HG03196 (cell line): ENCODE measurements around the gene SPPL2A.
"Not testable (repeated sequence)": the region's sequence is repeated elsewhere in the genome, so short reads cannot be mapped to it uniquely, and the experiment has no call there.

Source experiments
- ATAC-seq: cut with Tn5 transposase; IDR thresholded peaks from one replicate; pipeline ENCODE4 v1.9.1; 2021; ENCODE audit not compliant: unreplicated experiment

SPPL2A gene

GRCh38 chr15:50773389-50773788, 7.9 kb upstream of the SPPL2A start:
- ATAC-seq, result no peak

GRCh38 chr15:50767332-50767861, 1.9 kb upstream of the SPPL2A start:
- no peak for ATAC-seq

GRCh38 chr15:50764461-50765194, 878 bp downstream of the SPPL2A start:
- peak; percentile 34 for ATAC-seq

- no peak for ATAC-seq
Observed at GRCh38 chr15:50758712-50759205, 6.7 kb downstream of the SPPL2A start.

- ATAC-seq, result no peak
Observed at GRCh38 chr15:50753463-50753862, 12.0 kb downstream of the SPPL2A start.

GRCh38 chr15:50751394-50751793, 14.1 kb downstream of the SPPL2A start:
- ATAC-seq, result no peak

- no peak for ATAC-seq
Observed at GRCh38 chr15:50750227-50750705, 15.2 kb downstream of the SPPL2A start.

GRCh38 chr15:50747523-50747922, 18.0 kb downstream of the SPPL2A start:
- no peak for ATAC-seq

- no peak for ATAC-seq
Observed at GRCh38 chr15:50744601-50745000, 20.9 kb downstream of the SPPL2A start.

- no peak for ATAC-seq
Observed at GRCh38 chr15:50740955-50741354, 24.6 kb downstream of the SPPL2A start.

- ATAC-seq, result no peak
Observed at GRCh38 chr15:50736823-50737222, 28.7 kb downstream of the SPPL2A start.

- no peak for ATAC-seq
Observed at GRCh38 chr15:50735156-50735555, 30.4 kb downstream of the SPPL2A start.

GRCh38 chr15:50726315-50726714, 39.2 kb downstream of the SPPL2A start:
- ATAC-seq, result no peak

- no peak for ATAC-seq
Observed at GRCh38 chr15:50718700-50719125, 46.8 kb downstream of the SPPL2A start.

- ATAC-seq, result no peak
Observed at GRCh38 chr15:50712018-50712417, 53.5 kb downstream of the SPPL2A start.

GRCh38 chr15:50710585-50710984, 54.9 kb downstream of the SPPL2A start:
- ATAC-seq, result no peak

GRCh38 chr15:50707878-50708427, 57.6 kb downstream of the SPPL2A start:
- ATAC-seq, result no peak

GRCh38 chr15:50702762-50703334, 62.7 kb downstream of the SPPL2A start:
- ATAC-seq, result no peak

GRCh38 chr15:50698101-50698500, 67.4 kb downstream of the SPPL2A start:
- ATAC-seq, result no peak

GRCh38 chr15:50697109-50697797, 68.3 kb downstream of the SPPL2A start:
- no peak for ATAC-seq

GRCh38 chr15:50694634-50695165, 70.8 kb downstream of the SPPL2A start:
- ATAC-seq, result not testable (repeated sequence)
